LNCaP clone FGC (cell line): ENCODE results near the gene PRDM15.

Experiments
- DNase-seq: peaks from one replicate; pipeline ENCODE4 v3.0.0-alpha.2; 2011; ENCODE audit warnings: low read depth
- H3K4me3 ChIP-seq: 2 replicates; pipeline ENCODE4 v1.5.1; 2011; ENCODE audit warnings: mild to moderate bottlenecking, low read depth, low read length, control low read depth
- CTCF ChIP-seq: IDR thresholded peaks from 2 replicates; pipeline ENCODE4 v1.5.1; 2012; ENCODE audit warnings: mild to moderate bottlenecking; ENCODE audit not compliant: control insufficient read depth, insufficient read depth; ENCODE audit errors: extremely low read depth

PRDM15 gene

GRCh38 chr21:41750532-41751151 is 128.5 kb downstream of the PRDM15 start:
- H3K4me3 ChIP-seq = no peak overlapping the region
- TF ChIP-seq CTCF = no peak
- DNase-seq = no peak

GRCh38 chr21:41750051-41750450 is 129.1 kb downstream of the PRDM15 start:
- no peak for DNase-seq
- H3K4me3 ChIP-seq = no peak overlapping the region
- TF ChIP-seq CTCF = no peak

GRCh38 chr21:41749286-41749685 is 129.9 kb downstream of the PRDM15 start:
- no peak for TF ChIP-seq CTCF
- no peak overlapping the region for H3K4me3 ChIP-seq
- DNase-seq = no peak
